Fibroblast of skin of right quadriceps (primary cell): Measurements from ENCODE around the gene PELI3.
"Not testable (repeated sequence)": the region's sequence is repeated elsewhere in the genome, so short reads cannot be mapped to it uniquely, and the experiment has no call there.

Experiments used
- DNase-seq: peaks from one replicate; pipeline ENCODE4 v3.0.0-alpha.2; 2013

Gene PELI3

GRCh38 chr11:66466225-66467033, at the start of gene PELI3:
TSS of gene PELI3 (plus strand) at chr11:66466905. CDS start at chr11:66468129, 1,224 bp downstream.
- DNase-seq = peak; percentile 90

GRCh38 chr11:66417000-66417399, 49.7 kb upstream of the PELI3 start:
- DNase-seq = no peak

GRCh38 chr11:66418168-66418985, 48.3 kb upstream of the PELI3 start:
- DNase-seq = peak; percentile 97

GRCh38 chr11:66418986-66419308, 47.8 kb upstream of the PELI3 start:
- DNase-seq = no peak

GRCh38 chr11:66419825-66420224, 46.9 kb upstream of the PELI3 start:
- no peak for DNase-seq

GRCh38 chr11:66420671-66421476, 45.8 kb upstream of the PELI3 start, which contains the start of gene NPAS4:
TSS of gene NPAS4 (plus strand) at chr11:66421035. CDS start at chr11:66421180, 145 bp downstream.
- no peak for DNase-seq

GRCh38 chr11:66421492-66422205, 45.1 kb upstream of the PELI3 start:
- DNase-seq = peak; percentile 86

GRCh38 chr11:66426314-66426713, 40.4 kb upstream of the PELI3 start:
- no peak for DNase-seq

- no peak for DNase-seq
Measured at GRCh38 chr11:66428933-66429332, 37.8 kb upstream of the PELI3 start.

GRCh38 chr11:66429983-66430602, 36.6 kb upstream of the PELI3 start:
- DNase-seq = peak; percentile 67

- not testable (repeated sequence) for DNase-seq
Measured at GRCh38 chr11:66431287-66431686, 35.4 kb upstream of the PELI3 start.

- DNase-seq = not testable (repeated sequence)
Measured at GRCh38 chr11:66431871-66432329, 34.8 kb upstream of the PELI3 start.

- DNase-seq = no peak
Measured at GRCh38 chr11:66432597-66432996, 34.1 kb upstream of the PELI3 start.

- DNase-seq = no peak
Measured at GRCh38 chr11:66437979-66438503, 28.7 kb upstream of the PELI3 start.

- peak; percentile 91 for DNase-seq
Measured at GRCh38 chr11:66438504-66439466, 27.9 kb upstream of the PELI3 start, which contains the start of gene MRPL11. TSS of gene MRPL11 (minus strand) at chr11:66438848. CDS start at chr11:66438754, 94 bp downstream.

GRCh38 chr11:66440101-66440939, 26.4 kb upstream of the PELI3 start:
- DNase-seq = not testable (repeated sequence)

- not testable (repeated sequence) for DNase-seq
Measured at GRCh38 chr11:66440940-66441282, 25.8 kb upstream of the PELI3 start.

GRCh38 chr11:66443602-66444001, 23.1 kb upstream of the PELI3 start:
- peak; percentile 83 for DNase-seq

- no peak for DNase-seq
Measured at GRCh38 chr11:66447012-66447411, 19.7 kb upstream of the PELI3 start.
